GM21619 (cell line): ENCODE measurements around the gene SERGEF.
"Not testable (repeated sequence)": the region's sequence is repeated elsewhere in the genome, so short reads cannot be mapped to it uniquely, and the experiment has no call there.

Experiments
- ATAC-seq: cut with Tn5 transposase; IDR thresholded peaks from one replicate; pipeline ENCODE4 v1.9.1; 2021; ENCODE audit not compliant: unreplicated experiment

Gene SERGEF

DNA sequence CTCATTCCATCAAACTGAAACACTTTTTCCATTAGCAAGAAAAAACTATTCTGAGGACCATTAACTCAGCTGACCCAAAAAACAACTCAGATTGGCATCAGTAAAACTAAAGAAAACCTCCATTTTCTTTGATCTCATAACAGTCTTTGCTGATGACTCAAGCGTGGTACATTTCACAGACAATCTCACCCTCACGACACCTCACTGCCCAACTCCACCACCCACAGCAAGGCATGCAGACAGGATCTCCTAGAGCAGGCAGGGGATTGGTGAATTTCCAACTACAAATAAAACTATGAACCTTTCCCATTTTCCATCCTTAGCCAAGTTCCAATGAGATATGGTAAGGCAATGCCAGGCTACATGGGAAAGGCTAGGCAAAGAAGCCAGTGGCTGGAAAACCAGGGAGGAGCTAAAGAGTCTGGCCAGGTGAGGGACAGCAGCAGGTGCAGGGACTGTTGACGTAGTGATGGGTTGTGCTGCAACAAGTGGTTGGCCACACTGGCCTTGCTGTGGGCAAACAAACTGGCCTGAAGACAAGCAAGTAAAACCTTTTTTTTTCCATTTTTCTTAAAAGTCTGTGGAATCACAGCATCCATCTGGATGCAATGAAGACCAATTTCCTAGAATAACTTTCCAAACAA, 97.2 kb downstream of the SERGEF start:
- ATAC-seq = no peak

DNA sequence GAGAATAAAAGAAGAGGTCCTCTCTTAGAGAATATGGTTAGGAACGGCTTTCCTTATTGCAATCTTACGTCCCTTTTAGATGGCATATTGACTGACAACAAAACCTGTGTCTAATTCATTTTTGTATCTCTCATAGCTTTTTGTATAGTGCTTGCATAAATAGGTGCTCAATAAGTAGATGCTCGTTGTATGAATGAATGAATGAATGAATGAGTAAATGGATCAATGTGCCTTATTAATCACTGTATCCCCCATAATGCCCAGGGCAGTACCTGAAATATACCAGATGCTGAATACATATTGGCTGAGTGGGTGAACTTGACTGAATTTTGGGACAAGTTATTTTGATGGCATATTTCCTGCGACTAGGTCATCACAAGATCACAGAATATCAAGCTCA, 97.9 kb downstream of the SERGEF start:
- ATAC-seq = no peak

DNA sequence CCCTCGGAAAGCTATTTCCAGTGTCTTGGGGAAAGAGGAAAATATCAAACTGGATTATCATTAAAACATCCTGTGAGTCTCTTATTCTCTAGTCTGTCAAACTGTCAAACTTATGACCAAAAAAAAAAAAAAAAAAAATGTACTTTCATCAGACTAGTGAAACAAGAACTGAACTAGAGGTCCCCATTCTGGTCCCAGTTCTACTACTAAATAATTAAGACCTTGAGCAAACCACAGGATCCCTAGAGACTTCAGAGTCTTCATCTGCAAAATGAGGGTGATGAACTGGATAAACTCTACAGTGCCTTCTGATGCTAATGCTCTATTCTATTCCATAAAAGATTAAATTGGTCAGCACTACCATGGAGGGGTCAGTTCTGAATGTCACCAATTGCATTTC, 105.8 kb downstream of the SERGEF start:
- peak; percentile 39 for ATAC-seq

DNA sequence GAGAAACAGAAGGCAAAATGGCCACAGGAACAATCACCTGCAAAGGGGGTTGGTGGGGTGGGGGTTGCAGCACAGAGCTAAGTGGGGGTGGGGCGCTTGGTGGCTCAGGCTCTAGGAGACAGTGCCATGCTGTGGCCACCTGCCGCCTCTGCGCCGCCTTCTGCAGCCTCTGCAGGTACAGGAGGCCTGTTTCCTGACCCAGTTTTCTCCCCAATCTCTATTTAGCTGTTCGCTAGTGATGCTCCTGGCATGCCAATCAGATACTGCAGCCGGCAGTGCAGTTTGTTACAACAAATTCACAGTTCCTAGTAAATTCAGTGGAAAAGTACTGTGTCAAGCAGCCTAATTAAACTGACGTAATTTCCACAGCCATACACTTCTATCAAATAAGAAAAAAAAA, 106.4 kb downstream of the SERGEF start:
- ATAC-seq = no peak

DNA sequence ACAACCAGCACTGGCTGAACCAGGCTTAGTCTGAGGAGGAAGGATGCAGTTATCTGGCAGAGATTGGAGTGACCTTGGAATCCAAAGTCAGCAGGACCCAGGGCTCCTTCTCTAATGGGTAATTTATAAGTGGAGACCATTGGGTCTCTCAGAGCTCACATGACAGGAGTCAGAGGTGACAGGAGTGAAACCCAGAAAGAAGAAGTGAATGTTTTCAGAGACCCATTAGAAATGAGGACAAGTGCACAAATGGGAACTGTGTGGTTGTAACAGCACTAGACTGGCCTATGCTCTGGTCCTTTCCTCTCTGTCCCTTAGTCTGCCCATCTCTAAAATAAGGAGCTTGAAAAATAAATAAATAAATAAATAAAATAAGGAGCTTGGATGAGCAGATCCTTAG, 107.4 kb downstream of the SERGEF start:
- peak; percentile 89 for ATAC-seq

DNA sequence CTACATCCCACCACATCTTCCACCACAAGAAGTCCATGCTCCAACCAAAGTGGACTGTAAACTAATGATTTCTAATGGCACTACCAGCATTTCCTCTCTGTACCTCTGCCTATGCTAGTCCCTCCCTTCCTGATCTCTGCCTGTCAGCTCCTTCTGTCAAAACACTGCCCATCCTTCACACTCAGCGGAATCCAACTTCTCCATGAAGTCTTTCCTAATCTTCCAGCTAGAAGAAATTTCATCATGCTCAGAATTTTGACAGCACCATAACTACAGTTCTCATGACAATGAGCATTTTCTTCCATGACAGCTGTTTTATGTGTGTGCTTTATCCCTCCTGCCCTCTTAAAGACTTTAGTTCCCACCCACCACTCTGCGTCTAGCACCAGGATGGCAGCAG, 111.4 kb downstream of the SERGEF start:
- ATAC-seq = no peak

DNA sequence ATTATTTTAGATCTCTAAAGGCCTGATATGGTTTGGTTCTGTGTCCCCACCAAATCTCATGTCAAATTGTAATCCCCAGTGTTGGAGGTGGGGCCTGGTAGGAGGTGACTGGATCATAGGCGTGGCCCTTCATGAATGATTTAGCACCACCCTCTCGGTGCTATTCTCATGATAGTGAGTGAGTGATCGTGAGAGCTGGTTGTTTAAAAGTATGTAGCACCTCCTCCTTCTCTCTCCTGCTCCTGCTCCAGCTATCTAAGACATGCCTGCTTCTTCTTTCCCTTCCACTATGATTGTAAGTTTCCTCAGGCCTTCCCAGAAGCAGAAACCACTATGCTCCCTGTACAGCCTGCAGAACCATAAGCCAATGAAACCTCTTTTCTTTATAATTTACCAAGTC, 114.1 kb downstream of the SERGEF start:
- ATAC-seq = no peak

DNA sequence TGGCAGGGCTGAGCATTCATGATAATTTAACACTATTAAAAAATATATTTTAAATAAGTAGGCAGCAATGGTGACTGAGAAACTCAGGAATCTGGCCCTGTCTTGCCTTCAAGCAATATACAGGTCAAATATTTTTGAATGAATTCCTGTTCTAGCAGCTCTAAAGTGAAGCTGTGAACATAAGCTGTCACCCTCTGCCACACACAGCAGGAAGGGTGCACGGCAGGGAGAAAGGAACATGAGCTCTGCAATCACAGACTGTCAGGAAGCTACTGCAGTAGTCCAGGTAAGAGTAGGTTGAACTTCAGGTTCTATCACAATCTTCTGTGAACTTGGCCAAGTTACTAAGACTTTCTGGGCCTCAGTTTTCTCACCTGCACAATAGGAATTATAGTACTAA, 114.8 kb downstream of the SERGEF start:
- no peak for ATAC-seq

DNA sequence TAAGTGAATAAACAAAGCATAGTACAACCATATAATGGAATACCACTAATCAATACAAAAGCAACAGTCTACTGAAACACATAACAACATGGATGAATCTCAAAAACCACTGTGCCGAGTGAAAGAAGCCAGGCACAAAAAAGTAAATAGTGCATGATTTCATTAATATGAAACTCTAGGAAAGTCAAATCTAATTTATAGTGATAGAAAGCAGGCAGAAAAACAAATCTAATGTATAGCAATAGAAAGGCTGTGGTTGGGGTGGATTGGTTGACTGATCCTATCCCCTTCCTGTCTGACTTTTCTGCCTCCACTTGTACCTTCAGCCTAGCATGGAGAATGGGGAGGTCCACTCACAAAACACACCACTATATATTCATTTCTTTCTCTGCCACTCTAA, 115.4 kb downstream of the SERGEF start:
- no peak for ATAC-seq

DNA sequence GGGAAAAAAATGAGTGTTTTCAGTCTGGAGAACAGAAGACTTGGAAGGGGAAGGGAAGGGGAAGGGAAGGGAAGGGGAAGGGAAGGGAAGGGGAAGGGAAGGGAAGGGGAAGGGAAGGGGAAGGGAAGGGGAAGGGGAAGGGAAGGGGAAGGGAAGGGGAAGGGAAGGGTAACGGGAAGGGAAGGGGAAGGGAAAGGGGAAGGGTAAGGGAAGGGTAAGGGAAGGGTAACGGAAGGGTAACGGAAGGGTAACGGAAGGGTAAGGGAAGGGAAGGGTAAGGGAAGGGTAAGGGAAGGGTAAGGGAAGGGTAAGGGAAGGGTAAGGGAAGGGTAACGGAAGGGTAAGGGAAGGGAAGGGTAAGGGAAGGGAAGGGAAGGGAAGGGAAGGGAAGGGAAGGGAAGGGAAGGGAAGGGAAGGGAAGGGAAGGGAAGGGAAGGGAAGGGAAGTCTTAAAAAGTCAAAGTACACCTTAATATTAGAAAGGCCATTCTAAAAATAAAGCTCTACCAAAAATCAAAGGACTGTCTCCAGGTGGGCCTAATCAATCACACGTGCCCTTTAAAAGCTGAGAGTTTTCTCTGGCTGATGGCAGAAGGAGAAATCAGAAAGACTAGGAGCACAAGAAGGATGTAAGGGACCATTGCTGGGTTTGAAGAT, 116.2 kb downstream of the SERGEF start:
- not testable (repeated sequence) for ATAC-seq

DNA sequence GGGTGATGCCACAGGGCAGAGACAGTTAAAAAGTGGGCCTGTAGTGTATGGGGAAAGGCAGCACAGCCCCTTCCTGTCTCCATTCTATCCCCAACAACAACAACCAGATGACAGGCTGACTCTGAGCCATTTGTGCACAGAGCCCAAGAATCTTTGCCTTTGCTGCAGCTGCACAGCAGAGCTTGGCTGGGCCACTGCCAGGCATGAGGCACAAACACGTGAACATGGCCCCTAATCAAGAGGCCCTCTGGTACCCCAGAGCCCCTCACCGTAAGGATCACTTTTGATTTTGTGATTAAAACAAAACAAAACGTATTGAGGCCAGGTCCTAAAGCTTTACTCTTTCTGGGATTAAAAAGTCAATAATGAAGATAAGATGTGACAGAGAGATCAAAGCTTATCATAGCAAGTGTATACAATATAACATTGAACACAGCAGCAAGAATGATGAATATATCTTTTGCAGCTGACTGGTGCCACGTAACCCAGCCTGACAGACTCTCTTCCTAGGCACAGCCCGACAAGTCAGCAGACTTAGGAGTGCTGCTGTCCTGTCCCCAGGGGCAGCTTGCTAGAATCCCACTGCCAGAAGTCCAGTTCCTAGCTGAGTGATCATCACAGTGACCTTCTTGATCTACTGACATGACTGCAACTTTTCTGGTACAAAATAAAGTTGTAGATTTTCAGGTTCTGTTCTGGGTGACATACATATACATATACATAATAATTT, 117.8 kb downstream of the SERGEF start:
- ATAC-seq = no peak

DNA sequence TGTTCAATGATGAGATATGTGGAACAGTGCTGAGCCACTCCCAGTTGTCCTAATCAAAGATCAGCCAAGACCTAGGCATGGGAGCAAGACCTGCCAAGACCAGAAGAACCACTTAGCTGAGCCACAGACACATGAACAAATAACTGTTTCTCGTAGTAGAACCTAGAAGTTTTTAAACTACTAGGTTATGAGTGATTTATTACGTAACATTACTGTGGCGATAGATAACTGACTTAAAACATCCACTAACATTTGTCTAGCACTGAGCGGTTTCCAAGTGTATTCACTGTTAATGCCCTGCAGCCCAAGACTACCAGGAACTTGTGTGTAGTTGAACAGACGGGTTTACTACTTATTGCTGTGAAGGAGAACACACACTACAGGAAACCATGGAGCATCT, 120.4 kb downstream of the SERGEF start:
- no peak for ATAC-seq

DNA sequence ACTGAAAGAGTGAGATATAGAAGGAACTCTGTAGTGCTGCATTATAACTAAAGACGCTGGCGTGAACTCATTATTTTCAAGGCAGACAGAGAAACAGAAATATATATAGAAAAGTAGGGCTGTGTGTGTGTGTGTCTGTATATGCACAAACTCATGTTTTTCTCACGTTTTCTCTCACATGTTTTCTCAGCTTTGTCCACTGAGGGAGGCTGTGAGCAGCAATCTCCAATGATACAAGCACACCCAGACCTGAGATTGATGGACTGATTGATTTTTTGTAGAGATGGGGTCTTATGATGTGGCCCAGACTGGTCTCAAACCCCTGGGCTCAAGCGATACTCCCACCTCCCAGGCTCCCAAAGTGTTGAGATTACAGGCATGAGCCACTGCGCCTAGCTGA, 122.5 kb downstream of the SERGEF start:
- ATAC-seq = no peak

DNA sequence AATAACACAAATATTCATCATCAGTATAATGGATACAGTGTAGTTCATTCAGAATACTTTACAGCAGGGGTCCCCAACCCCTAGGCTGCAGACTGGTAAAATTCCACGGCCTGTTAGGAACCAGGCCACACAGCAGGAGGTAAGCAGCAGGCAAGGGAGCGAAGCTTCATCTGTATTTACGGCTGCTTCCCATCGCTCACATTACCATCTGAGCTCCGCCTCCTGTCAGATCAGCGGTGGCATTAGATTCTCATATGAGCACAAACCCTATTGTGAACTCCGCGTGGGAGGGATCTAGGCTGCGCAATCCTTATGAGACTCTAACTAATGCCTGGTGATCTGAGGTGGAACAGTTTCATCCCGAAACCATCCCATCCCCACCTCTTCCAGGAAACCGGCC, 125.1 kb downstream of the SERGEF start:
- no peak for ATAC-seq

DNA sequence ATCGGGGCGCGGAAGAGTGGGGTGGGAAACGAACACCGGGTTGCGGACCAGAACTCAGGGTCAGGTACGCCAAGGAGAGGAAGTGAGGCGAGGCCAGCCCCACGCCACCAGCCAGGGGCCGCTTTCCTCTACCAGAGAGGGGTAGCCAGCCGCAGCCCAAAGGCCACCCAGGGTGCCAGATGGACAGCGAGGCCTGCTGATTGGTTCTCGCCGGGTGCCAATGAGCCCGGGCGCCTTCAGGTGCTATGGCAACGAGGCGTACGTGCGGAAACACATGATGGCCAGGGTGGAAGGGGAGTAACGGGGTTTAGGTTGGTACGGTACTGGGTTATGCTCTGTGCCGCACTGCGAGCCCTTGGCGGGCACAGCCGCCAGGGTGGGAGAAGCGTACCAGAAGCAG, 128.9 kb downstream of the SERGEF start:
- ATAC-seq = no peak

DNA sequence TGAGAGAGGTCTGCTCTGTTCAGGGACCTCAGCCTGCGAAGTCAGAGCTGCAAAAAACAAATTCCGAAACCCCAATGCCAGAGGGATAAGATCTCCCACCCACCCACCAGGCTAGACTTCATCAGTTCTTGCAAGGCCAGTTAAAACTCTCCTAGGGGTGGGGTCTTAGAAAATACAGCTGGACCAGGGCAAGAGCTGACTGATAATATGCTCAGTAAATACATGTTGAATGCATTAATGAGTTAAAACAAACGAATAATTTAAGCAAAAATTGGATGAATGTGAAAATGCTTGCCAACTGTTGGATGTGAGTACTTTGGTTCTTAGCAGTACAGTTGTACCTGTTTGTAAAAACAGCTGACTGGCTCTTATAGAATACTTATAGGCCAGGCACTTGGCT, 129.8 kb downstream of the SERGEF start:
- ATAC-seq = no peak

DNA sequence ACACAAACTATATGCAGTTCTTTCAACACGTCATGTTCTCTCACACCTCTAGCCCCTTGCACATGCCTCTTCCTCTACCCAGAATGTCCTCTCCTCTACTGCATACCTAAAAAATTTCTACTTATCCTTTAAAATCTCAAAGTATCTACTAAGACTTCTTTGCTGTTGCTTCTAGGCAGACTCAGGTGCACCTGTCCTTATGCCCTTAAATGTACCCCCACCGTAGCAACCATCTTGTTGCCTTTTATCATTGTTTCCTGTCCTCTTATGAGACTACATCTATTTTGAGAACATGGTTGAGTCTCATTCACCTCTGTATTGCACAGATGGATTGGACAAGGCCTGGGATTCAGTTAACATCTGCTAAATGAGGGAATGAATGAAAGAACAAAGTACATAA, 134.1 kb downstream of the SERGEF start:
- no peak for ATAC-seq

DNA sequence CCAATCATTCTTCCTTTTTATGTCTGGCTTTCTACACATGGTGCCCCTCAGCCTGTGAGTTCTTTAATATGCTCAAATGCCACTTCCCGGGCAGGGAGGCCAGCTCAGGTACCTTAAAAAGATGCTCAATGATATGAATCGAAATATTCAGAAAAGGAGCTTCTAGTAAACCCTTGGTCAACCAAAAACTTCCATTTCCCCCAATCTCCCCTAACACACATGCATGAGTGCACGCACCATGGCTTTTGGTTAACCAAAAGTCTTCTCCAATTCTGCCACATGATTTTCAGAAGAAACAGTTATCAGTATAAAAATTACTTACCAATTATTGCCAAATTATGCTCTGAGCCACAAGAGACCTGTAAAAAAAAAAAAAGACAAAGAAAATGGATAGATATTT, 135.0 kb downstream of the SERGEF start:
- no peak for ATAC-seq

DNA sequence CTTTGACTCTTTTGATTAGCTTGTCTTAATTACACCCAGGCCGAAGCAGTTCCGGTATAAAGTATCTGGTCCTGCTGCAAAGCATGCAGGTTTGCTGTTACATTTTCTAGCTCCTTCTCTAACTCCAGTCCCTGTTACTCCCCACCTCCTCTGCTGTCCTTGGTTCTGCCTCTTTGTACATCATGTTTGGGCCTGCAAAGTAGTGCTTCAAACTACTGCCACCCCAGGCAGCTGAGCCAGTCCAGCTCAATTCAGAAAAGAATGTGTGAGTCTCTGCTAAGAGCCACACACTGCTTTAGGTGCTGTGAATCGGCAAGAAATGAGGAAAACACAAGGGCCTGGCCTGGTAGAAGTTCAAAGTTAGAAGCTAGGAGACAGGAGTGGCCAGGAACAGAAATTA, 136.0 kb downstream of the SERGEF start:
- no peak for ATAC-seq

DNA sequence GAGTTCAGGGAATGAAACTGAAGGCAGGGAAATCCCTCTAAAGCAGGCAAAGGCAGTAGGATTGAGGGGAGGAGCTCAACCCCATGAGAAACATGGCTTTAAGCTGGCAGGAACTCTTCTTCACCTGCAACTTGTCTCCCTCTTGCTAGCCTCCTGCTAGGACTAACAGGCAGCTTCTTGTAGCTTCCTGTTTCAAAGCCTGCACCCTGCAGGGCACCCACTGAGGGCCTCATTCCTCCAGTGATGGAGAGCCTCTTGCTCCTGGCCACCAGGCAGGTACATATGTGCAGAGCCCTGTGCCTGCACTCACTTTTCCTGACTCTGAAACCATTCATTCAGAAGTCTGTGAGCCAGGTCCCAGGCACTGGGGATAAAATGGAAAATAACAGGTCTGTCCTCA, 137.0 kb downstream of the SERGEF start:
- no peak for ATAC-seq

DNA sequence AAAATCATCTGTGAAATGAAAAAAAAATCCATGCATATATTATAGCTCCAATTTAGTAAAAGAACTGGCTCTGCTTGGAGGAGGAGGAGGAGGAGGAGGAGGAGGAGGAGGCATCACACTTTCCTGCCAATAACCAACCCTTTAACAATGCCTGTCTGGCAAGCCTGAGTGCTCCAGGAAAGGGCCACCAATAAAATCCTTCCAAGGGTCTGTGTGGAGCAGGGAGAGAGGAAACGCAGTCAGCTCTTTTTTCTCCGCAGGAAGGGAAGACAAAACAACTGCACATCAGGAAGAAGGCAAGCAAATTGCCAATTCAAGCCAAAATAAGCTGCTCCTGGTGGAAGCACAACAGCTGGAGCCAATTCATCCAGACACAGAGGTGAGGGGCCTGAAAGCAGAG, 139.3 kb downstream of the SERGEF start:
- ATAC-seq = no peak

DNA sequence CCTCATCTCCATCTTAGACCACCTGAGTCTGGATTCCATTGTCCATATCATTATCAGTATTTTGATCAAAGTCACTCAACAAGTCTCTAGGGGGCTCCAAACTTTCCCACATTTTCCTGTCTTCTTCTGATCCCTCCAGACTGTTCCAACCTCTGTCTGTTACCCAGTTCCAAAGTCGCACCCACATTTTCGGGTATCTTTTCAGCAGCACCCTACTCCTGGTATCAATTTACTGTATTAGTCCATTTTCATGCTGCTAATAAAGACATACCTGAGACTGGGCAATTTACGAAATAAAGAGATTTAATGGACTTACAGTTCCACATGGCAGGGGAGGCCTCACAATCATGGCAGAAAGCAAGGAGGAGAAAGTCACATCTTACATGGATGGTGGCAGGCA, 144.4 kb downstream of the SERGEF start:
- not testable (repeated sequence) for ATAC-seq
